ENCODE measurements around the gene MYO16.
"Not testable (repeated sequence)": the region's sequence is repeated elsewhere in the genome, so short reads cannot be mapped to it uniquely, and the experiment has no call there.

The MYO16 gene

GRCh38 chr13:108981407-108981806, 352.0 kb downstream of the MYO16 start:
- DNase-seq (ENCODE audit: low read depth) = no peak

- DNase-seq (ENCODE audit: low read depth) = no peak
Observed at GRCh38 chr13:108983273-108983672, 353.9 kb downstream of the MYO16 start.

GRCh38 chr13:108984251-108984920, 355.0 kb downstream of the MYO16 start:
- DNase-seq (ENCODE audit: low read depth) = no peak

- DNase-seq (ENCODE audit: low read depth) = no peak
Observed at GRCh38 chr13:108985166-108985565, 355.8 kb downstream of the MYO16 start.

GRCh38 chr13:108987517-108987916, 358.1 kb downstream of the MYO16 start:
- DNase-seq (ENCODE audit: low read depth) = no peak

- no peak for DNase-seq (ENCODE audit: low read depth)
Observed at GRCh38 chr13:108987944-108988343, 358.5 kb downstream of the MYO16 start.

- DNase-seq (ENCODE audit: low read depth) = not testable (repeated sequence)
Observed at GRCh38 chr13:108991416-108991815, 362.0 kb downstream of the MYO16 start.

GRCh38 chr13:108993346-108993745, 363.9 kb downstream of the MYO16 start:
- no peak for DNase-seq (ENCODE audit: low read depth)

- DNase-seq (ENCODE audit: low read depth) = no peak
Observed at GRCh38 chr13:108996430-108996829, 367.0 kb downstream of the MYO16 start.

GRCh38 chr13:109000207-109000606, 370.8 kb downstream of the MYO16 start:
- DNase-seq (ENCODE audit: low read depth) = no peak

GRCh38 chr13:109002934-109003333, 373.5 kb downstream of the MYO16 start:
- no peak for DNase-seq (ENCODE audit: low read depth)

- DNase-seq (ENCODE audit: low read depth) = no peak
Observed at GRCh38 chr13:109007946-109008345, 378.5 kb downstream of the MYO16 start.

GRCh38 chr13:109009756-109010155, 380.3 kb downstream of the MYO16 start:
- no peak for DNase-seq (ENCODE audit: low read depth)

- no peak for DNase-seq (ENCODE audit: low read depth)
Observed at GRCh38 chr13:109010912-109011311, 381.5 kb downstream of the MYO16 start.

GRCh38 chr13:109012115-109012514, 382.7 kb downstream of the MYO16 start:
- DNase-seq (ENCODE audit: low read depth) = no peak

GRCh38 chr13:109021558-109021957, 392.1 kb downstream of the MYO16 start:
- no peak for DNase-seq (ENCODE audit: low read depth)

- no peak for DNase-seq (ENCODE audit: low read depth)
Observed at GRCh38 chr13:109024611-109025010, 395.2 kb downstream of the MYO16 start.

GRCh38 chr13:109026266-109026665, 396.9 kb downstream of the MYO16 start:
- no peak for DNase-seq (ENCODE audit: low read depth)

- DNase-seq (ENCODE audit: low read depth) = no peak
Observed at GRCh38 chr13:109028624-109029023, 399.2 kb downstream of the MYO16 start.

- DNase-seq (ENCODE audit: low read depth) = no peak
Observed at GRCh38 chr13:109033090-109033489, 403.7 kb downstream of the MYO16 start.

GRCh38 chr13:109036078-109036780, 406.8 kb downstream of the MYO16 start:
- no peak for DNase-seq (ENCODE audit: low read depth)

GRCh38 chr13:109043636-109044035, 414.2 kb downstream of the MYO16 start:
- no peak for DNase-seq (ENCODE audit: low read depth)

- DNase-seq (ENCODE audit: low read depth) = no peak
Observed at GRCh38 chr13:109055850-109056249, 426.4 kb downstream of the MYO16 start.

GRCh38 chr13:109058087-109058486, 428.7 kb downstream of the MYO16 start:
- no peak for DNase-seq (ENCODE audit: low read depth)
